MCF 10A (cell line): ENCODE results near the gene KDM4C. TPM values are rescaled to one million over a fixed set of nuclear protein-coding genes. Genes with fewer than 3 reads are reported as not detected.

Experiments
- BruUV-seq: library from RNA; stranded (reverse); fragments of 400-500 nt; replicated peaks from 2 replicates; lab custom pipeline; 2021; lab: Mats Ljungman, UMichigan
- CTCF ChIA-PET: fragments of 300-600 bp; sonication (Branson Sonifier 250); formaldehyde crosslinking; extraction: SDS; loops from one replicate; lab custom pipeline; 2021; ENCODE audit warnings: antibody characterized with exemption, inconsistent platforms; lab: Yijun Ruan, JAX
- POLR2A ChIA-PET: fragments of 300-600, 350-650 bp; sonication (Branson Sonifier 250); formaldehyde crosslinking; extraction: SDS; loops from one replicate; lab custom pipeline; 2020; ENCODE audit warnings: antibody characterized with exemption, inconsistent platforms; lab: Yijun Ruan, JAX
- DNase-seq: peaks from one replicate; pipeline ENCODE4 v3.0.0-alpha.2; 2018; ENCODE audit not compliant: unreplicated experiment
- H3K27ac Mint-ChIP-seq: one replicate; pipeline ENCODE4 v1.8.0; 2022; ENCODE audit warnings: mild to moderate bottlenecking, low read depth, mixed read lengths; ENCODE audit not compliant: unreplicated experiment
- H3K27me3 Mint-ChIP-seq: one replicate; pipeline ENCODE4 v1.8.0; 2022; ENCODE audit warnings: mixed read lengths; ENCODE audit not compliant: insufficient read depth, unreplicated experiment
- H3K36me3 Mint-ChIP-seq: one replicate; pipeline ENCODE4 v1.8.0; 2022; ENCODE audit warnings: mild to moderate bottlenecking, moderate library complexity, mixed read lengths; ENCODE audit not compliant: insufficient read depth, unreplicated experiment
- H3K4me1 Mint-ChIP-seq: one replicate; pipeline ENCODE4 v1.8.0; 2022; ENCODE audit warnings: mixed read lengths; ENCODE audit not compliant: insufficient read depth, unreplicated experiment
- H3K4me3 Mint-ChIP-seq: one replicate; pipeline ENCODE4 v1.8.0; 2022; ENCODE audit warnings: mild to moderate bottlenecking, moderate library complexity, mixed read lengths; ENCODE audit not compliant: unreplicated experiment
- H3K9me3 Mint-ChIP-seq: one replicate; pipeline ENCODE4 v1.8.0; 2022; ENCODE audit warnings: mixed read lengths; ENCODE audit not compliant: unreplicated experiment
- CTCF ChIP-seq: fragments of 200-600 bp; IDR thresholded peaks from one replicate; pipeline ENCODE4 v1.8.0; 2022; ENCODE audit warnings: antibody characterized with exemption, mild to moderate bottlenecking; ENCODE audit not compliant: unreplicated experiment
- intact Hi-C: fragments of 100-400 bp; cut with micrococcal nuclease; formaldehyde crosslinking; loops from 2 replicates; pipeline ENCODE4 v1.14.1; 2022
- total RNA-seq: library from RNA; stranded (reverse); gene quantifications from 2 replicates; pipeline ENCODE4 v1.2.3, GENCODE V29; 2022

The KDM4C gene
- total RNA-seq, 1 experiment from 2014 or later: 29.5 TPM

GRCh38 chr9:7209016-7209715 is 451.4 kb downstream of the KDM4C start:
- Mint-ChIP-seq H3K36me3 (no peaks in the 10 kb centered on the region), H3K4me1 (no peaks in the 10 kb centered on the region), H3K27me3 (no peaks in the 10 kb centered on the region), H3K4me3 (no peak overlapping the region), H3K9me3 (no peaks in the 10 kb centered on the region), H3K27ac (no peak overlapping the region)
- POLR2A ChIA-PET: no interaction called here
- no TSS peak for BruUV-seq
- intact Hi-C loops: no loop called here
- no peak for TF ChIP-seq CTCF
- CTCF ChIA-PET: no interaction called here
- no peak for DNase-seq

DNA sequence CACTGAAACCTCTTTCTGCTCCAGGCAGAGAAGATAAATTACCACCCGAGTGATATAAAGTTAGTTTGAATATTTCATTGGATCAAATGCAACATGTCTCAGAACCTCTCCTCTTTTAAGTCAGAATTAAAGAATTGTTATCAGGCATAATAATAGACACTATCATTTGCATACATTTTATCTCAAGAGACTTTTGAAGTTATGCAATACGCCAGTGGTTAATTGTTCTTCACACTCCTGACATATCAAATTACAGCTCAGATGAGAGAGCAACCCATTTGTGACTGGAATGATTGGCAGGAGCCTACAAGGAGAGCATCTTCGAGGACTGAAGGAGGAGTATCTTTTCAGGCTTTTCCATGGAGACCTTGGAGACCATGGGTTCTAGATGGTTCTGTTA is 452.2 kb downstream of the KDM4C start:
- Mint-ChIP-seq H3K36me3 (no peaks in the 10 kb centered on the region), H3K4me3 (no peak overlapping the region), H3K4me1 (no peaks in the 10 kb centered on the region), H3K27me3 (no peaks in the 10 kb centered on the region), H3K9me3 (no peaks in the 10 kb centered on the region), H3K27ac (no peak overlapping the region)
- POLR2A ChIA-PET: no interaction called here
- no TSS peak for BruUV-seq
- peak; percentile 15 for DNase-seq
- no peak for TF ChIP-seq CTCF
- intact Hi-C loops: no loop called here
- CTCF ChIA-PET: no interaction called here

DNA sequence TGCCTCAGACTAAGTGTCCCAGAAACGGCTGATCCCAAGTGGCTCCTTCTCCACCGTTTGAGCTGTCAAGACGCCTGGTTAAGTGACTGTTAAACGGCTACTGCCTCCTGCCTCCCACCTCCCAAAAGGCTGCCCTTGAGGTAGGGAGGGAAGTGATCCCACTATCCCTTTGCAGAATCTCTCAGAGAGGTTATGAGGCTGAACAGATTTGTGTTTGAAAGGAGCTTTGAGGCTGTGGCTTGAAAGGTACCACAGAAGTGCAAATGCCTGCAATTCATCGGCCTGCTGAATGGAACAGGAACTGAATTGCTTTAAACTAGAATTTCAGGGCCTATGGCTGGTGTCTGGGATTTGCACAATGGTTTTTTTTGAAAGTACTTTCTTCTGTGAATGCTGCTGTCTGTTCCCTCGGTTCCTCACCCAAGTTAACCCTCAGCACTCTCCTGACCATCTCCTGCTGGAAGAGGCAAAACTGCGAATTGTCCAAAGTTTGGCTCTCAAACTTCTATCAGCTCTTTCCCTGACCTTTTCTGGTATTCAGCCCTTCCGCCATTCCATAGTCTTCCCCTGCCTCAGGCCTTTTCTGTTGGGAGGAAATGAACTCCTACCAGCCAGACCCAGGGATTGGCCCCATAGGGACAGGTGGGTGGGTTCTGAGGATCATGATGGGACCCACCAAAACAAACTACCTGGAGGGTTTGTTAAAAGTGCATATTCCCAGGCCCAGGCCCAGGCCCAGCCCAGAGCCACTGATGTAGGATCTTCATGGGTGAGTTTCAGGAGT is 453.3 kb downstream of the KDM4C start:
- intact Hi-C loops: no loop called here
- Mint-ChIP-seq H3K27ac (no peak overlapping the region), H3K9me3 (no peaks in the 10 kb centered on the region), H3K4me1 (no peaks in the 10 kb centered on the region), H3K27me3 (no peaks in the 10 kb centered on the region), H3K36me3 (no peaks in the 10 kb centered on the region), H3K4me3 (no peak overlapping the region)
- ChIA-PET POLR2A (interaction anchor here (0.6 kb wide), 1 partner anchor 341 kb away, joined by 3 read pairs; no protein-coding TSS in a partner anchor), CTCF (interaction anchor here (0.6 to 1.0 kb wide), 2 partner anchors 23 to 278 kb away, joined by 4 to 5 read pairs; no protein-coding TSS in a partner anchor)
- DNase-seq: no peak
- no TSS peak for BruUV-seq
- TF ChIP-seq CTCF: no peak

DNA sequence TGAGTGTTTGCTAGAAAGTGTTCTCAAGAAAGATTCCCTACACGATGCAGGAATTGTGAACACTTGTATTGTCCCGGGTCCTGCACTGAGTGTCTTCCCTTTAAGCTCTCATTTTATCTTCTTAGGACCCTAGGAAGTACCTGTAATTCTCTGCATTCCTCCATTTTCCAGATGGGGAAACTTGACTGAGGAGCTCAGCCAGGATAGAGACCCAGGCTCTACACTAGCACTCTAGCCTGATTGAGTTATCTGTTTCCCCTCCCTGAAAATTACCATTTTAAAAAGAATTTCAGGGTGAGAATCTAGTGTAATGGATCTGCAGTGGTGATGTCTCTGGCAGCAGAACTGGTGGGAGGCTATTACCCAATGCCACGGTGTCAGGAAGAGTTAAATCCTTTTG is 453.9 kb downstream of the KDM4C start:
- no peaks in the 10 kb centered on the region for H3K27me3 Mint-ChIP-seq
- CTCF ChIA-PET: interaction anchor here (1.0 kb wide), 1 partner anchor 23 kb away, joined by 5 read pairs; no protein-coding TSS in a partner anchor
- no peaks in the 10 kb centered on the region for H3K9me3 Mint-ChIP-seq

More for the DNA sequence above, 453.9 kb downstream of the KDM4C start:
- no peak for DNase-seq
- no peak for TF ChIP-seq CTCF
- intact Hi-C loops: no loop called here
- Mint-ChIP-seq H3K4me3 (no peak overlapping the region), H3K27ac (no peak overlapping the region), H3K36me3 (no peaks in the 10 kb centered on the region), H3K4me1 (no peaks in the 10 kb centered on the region)
- POLR2A ChIA-PET: no interaction called here
- BruUV-seq: no TSS peak
